GM18858 (cell line): ENCODE data around the gene ST6GAL2.

ENCODE experiments used
- ATAC-seq: cut with Tn5 transposase; IDR thresholded peaks from one replicate; pipeline ENCODE4 v1.9.1; 2021; ENCODE audit not compliant: unreplicated experiment

The ST6GAL2 gene, protein sequence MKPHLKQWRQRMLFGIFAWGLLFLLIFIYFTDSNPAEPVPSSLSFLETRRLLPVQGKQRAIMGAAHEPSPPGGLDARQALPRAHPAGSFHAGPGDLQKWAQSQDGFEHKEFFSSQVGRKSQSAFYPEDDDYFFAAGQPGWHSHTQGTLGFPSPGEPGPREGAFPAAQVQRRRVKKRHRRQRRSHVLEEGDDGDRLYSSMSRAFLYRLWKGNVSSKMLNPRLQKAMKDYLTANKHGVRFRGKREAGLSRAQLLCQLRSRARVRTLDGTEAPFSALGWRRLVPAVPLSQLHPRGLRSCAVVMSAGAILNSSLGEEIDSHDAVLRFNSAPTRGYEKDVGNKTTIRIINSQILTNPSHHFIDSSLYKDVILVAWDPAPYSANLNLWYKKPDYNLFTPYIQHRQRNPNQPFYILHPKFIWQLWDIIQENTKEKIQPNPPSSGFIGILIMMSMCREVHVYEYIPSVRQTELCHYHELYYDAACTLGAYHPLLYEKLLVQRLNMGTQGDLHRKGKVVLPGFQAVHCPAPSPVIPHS

DNA sequence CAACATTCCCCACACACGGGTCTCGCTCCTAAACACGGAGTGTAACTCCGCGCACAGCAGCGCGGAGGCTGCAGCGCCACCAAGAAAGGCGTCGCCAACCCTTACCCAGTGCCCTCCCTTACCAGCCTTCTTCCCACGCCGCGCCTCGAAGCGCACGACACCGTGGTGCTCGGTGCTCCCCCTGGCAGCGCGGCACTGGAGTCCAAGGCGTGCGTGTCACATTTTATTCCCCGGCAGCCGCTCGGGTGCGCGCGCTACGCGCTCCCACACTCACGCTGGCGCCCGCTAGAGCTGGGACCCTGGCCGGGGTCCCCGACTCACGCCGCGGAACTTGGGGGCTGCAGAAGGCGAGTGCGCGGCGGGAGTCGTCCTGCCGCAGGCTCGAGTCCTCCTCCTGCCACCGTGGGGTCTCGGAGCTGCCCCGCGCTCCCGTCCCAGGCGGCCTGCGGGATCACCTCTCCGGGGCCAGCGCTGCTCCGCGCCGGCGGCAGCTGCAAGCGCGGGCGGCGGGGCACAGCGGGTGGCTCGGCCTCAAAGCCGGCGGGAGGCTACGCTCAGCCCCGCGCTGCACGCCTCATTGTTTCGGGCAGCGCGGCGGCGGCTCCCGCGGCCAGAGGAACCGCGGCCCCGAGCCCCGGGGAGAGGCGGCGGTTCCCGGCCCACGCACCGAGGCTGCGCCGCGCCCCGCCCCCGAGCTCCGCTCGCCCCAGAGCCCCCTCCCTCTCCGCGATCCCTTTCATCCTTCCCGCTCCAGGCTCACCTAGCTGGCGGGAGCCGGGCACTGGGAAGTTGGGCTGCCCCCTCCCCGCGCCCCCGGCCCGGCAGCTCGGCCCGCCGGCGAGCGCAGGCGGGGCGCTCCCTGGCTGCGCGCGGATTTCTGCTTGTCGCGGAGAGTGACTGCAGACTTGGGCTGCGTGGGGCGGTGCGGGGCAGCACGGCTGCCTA, at the start of gene ST6GAL2:
TSS of gene ST6GAL2 (minus strand) at position 197 of the 945 bp plus-strand sequence. CDS start 42,190 bp downstream, outside the sequence.
- ATAC-seq, result no peak

DNA sequence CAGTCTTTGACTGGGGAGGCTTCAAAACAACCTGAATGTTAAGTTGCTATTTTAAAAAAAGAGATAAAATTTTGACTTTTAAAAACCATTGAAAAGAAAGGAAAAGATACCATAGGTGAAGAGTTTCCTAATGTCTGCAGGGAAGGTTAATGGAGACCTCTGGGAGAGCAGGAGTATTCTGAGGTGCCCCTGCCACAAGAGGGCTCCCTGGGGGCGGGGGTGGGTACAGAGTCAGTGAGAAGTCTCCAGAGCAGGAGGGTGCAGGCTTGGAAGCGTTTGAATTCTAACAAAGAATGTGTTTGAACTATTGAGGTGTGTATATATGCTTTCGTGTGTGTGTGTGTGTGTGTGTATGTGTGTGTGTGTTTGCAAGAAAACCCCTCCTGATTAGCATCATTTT, 46.7 kb upstream of the ST6GAL2 start:
- ATAC-seq, result no peak

DNA sequence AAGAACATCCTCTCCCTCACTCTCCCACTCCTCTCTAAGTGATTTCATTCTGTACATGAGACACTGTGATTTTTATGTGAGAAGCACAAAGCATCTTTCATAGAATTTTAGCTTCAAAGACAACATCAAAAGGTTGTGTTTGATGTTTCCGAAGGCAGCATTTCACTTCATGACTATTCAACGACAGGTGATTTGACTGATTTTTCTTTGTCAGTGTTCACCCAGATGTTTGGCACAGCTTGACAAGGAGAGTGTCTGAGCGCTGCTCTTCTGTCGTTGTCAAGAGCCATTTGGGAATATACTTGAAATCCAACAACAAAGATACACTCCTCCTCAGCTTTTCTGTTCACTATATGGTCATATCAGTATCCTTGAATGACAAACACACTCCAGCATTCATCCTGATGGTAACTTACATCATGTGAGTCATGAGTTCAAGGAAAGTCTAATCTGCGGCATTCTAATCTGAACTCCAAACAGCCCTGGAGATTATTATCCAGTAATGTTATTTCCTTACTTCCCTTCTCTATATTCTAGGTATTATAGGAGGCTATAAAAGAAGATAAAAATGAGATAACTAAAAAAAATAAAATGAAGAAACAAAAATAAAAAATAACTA, 45.9 kb upstream of the ST6GAL2 start:
- no peak for ATAC-seq

DNA sequence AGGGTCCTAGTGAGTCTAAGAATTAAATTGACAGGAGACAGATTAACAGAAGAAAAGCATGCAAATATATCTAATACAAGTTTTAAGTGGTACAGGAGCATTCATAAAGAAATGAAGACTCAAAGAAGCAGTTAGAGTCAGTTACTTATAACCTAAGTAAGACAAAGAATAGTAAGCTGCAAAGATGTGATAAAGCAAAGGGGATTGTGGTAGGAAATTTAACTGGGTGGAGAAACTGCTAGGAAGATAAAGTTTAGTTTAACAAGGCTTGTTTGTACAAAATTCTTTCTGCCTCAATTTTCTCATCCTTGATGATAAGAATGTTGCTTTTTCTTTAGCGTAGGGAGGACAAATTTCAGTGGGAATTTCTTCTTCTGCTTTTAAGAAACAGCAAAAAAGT, 35.5 kb upstream of the ST6GAL2 start:
- no peak for ATAC-seq

DNA sequence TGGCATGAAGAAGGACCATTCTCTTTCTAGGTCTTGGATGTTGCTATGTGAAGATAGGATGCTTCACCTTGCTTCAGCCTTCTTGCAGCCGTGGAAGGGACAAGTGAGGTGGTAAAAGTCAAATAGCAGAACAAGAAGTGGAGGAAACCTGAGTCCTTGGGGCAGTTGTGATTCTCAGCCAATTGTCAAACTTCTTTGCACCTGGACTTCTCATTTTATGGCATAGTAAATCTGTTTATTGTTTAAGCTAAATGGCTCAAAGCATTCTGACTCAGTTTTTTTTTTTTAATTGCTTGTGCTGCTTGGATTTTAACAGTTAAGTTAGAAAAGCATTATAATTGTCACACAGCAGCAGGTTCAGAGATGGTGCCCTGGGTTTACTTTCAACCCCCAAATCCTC, 33.0 kb upstream of the ST6GAL2 start:
- ATAC-seq, result no peak

DNA sequence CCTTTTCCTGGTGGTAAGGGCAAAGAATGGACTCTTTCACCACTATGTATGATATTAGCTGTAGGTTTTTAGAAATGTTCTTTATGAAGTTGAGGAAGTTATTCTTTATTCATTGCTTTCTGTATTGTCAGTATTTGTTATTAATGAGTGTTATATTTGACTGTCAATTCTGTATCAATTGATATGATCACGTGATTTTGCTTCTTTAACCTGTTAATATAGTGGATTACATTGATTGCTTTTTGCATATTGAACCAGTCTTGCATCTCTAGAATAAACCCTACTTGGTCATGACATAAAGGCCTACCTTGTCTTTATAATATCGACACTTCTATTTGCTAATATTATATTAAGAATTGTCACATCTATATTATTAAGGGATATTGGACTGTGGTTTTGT, 18.3 kb upstream of the ST6GAL2 start:
- no peak for ATAC-seq

DNA sequence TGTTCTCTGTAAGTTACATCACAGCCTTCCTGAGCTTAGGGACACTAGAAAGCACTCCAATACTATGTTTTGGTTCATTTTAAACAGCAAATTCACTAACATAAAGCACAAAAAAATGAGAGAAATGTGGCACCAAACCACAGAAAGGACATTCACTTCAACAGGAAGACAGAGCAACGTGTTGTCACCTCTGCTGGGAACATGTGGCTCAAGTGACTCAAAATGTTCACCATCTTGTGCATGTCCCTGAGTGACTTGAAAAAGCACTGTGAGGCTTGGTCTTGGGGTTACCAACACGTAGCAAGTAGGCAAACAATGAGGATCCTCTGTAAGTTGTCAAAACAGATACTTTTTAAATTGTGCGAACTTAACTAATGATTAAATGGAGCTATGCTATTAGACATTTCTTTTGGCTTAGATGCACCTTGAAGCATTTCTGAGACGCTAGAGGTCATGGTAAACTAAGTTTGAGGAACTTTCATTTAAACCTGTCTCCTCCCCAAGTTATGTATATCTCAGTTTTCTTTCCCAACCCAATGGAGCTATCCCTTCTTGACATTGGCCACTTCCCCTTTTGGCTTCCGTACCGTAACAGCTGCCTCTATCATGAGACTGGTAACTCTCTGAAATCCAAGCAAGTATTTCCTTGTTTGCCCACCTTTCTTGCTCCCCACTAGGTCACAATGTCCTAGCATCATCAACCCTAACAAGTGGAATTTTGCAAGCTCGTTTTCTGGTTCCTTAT, 14.0 kb upstream of the ST6GAL2 start:
- no peak for ATAC-seq

DNA sequence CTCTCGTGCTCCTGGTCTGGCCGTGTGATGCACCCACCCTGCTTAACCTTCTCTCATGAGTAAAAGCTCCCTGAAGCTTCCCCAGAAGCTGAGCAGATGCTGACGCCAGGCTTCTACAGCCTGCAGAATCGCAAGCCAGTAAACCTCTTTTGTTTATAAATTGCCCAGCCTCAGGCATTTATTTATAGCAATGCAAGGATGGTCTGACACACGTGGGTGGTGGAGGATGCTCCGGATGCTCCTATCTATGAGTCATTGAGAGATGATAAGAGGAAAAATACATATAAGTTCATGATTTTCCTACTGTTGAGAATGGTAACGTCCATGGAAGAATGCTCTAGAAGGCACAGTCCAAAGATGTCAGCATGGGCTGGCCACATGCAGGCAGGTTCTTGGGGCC, 8.6 kb upstream of the ST6GAL2 start:
- no peak for ATAC-seq

DNA sequence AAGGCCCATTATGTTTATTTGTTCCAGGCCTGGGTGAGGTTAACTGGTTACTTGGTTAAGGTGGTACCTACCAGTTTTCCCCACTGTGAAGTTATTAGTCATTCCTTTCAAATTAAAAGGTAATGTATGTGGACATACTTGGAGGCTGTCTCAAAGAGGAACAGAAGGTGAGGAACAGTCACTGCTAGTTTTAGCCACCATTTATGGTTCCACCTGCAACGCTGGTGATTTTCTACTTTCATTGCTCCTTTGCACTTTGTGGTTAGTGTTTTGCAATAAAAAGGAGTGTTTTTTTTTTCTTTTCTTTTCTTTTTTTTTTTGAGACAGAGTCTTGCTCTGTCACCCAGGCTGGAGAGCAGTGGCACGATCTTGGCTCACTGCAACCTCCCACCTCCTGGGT, 6.1 kb upstream of the ST6GAL2 start:
- ATAC-seq, result no peak

DNA sequence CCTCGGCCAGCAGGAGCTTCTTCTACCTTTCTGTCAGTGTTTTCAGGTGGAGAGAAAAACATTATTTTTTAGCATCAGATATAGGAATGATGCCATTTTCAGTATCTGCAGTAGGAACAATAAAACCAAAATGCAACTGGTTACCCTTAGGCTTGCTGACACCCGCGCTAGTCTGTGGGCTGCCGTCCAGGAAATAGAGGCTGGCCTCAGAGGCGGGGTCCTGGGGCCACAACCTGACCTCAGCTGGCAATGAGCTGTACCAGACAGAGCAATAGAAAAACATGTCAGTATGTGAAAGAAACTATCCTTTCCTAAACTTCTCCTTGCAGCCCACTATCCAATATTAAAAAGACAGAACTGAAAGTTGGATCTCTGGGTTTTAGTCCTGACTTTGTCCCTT, 4.6 kb upstream of the ST6GAL2 start:
- ATAC-seq, result no peak

DNA sequence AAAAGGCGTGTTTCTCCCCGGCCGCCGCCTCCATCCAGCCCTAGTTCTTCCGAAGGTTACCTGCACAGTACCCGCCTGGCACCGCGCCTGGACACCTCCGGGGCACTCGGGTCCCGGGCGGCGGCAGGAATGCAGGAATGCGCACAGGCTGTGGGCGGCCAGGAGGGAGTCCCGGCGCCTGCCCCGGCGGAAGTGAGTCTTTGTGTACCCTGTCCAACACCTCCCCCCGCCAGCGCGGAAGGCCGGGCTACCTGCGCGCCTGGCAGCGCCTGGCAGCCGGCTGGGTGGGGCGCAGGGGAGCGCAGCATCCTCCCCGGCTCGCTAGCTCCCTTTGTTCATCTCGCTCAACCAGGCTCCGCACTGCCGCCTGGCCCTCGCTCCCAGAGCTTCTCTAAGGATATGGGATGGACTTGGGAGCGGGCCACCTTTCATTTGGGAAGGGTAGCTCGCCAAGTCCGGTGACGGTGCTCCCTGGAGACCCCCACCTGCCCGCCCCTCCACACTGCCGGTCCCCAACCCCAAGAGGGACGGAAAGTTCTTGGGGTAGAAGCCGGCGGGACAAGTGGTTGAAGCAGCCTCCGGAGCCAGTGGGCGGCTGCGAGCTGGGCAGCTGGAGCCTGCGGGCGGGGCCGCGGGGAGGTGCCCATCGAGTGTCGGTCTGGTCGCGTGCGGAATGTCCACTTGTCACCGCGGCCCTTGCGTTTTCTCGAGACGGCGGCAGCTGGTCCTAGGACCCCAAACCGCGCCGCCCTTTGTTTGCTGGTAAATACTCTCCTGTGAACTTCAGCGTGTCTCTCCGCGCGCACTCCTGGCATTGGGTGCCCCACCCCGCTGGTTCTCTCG, 1.2 kb upstream of the ST6GAL2 start:
- ATAC-seq, result no peak

DNA sequence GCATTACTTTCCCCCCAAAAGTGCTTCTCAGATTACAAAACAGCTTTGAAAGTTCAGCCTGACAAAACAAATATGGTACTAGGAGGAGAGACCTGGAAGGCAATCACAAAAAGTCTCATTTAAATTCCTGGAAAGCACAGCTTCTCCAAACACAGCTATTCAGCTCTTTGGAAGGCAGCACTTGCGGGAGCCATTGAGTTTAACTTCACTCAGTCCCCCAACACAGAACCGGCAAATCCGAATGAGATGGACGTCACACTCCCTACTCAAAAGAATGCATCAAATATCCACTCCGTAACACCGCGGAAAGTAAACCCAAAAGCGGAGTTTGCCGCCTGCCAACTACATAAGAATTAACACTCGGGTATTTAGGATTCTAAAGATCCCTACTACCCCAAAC, 638 bp downstream of the ST6GAL2 start:
- ATAC-seq, result no peak

DNA sequence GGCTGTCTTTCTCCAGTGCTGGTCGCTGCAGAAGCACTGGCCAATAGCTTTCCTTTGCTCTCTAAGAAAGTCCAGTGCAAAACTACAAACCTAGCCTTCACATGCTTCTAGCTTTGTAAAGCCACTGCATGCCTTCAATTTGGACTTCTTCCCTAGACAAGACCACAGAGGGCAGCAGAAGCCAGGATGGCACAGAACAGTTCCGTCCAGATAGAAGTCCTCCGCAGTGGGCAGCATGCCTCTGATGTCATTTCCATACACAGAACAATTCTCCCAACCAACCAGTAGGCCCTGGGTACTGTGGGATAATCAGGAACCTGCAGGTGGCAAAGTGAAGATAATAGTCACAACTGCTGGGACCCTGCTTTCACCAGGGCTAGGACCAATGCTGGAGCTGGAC, 3.3 kb downstream of the ST6GAL2 start:
- no peak for ATAC-seq

DNA sequence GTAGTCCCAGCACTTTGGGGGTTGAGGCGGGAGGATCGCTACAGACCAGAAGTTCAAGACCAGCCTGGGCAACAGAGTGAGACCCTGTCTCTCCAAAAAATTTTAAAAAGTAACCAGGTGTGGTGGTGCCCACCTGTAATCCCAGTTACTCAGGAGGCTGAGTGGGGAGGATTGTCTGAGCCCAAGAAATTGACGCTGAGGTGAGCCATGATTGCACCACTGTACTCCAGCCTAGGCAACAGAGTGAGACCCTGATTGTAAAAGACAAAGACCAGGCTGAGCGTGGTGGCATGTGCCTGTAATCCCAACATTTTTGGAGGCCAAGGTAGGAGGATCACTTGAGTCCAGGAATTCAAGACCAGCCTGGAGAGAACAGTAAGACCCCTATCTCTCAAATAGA, 7.8 kb downstream of the ST6GAL2 start:
- ATAC-seq, result no peak

DNA sequence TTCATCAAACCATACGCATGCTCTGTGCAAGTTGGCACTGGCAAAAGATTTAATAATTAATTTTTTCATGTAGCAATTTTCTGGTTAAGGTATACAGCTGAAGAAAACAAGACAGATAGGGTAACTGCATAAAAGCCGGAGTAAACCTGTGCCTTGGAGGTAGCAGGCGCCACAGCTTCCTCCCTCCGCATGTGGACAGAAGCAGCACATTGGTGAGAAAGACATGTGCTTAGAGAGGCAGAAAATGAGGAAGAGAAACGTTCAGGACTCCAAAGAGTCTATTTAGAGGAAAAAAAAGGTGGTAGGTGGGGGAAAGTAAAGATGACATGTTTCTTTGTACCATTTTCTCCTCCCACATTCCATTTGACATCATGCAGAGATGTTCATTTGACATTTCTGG, 9.3 kb downstream of the ST6GAL2 start:
- ATAC-seq, result no peak

DNA sequence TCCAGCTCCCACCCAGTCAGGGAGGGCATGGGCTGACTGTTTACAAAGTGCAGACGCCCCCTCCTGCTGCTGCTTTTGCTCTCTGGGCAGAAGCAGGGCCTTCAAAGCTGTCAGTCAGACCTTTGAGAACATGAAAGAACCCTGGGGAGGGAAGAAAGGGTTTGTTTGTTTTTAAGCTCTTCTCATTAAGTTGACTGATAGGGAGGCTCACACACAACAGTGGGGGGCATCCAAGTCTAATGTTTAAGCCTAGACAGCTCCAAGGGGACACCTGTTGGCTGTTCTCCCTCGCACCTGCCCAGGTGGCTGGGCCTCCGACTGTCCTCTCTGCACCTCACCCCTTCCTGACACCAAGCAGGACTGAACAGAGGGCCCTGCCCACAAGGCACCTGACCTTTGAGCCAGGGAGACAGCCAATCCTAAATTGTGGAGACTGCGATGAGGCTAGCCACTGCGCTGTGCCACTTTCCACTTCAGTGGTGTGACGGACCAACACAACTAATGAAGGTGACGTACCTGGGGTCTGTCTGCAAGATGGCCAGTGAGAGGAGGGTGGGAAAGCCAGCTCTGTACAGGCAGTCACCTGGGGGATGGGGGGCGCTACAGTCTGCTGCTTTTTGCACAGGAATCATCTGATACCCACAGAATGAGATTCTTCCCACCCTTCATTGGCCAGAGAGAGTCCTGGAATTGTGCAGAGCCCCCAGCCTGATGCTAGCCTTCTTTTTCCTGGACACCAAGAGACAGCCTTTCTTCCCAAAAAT, 16.3 kb downstream of the ST6GAL2 start:
- ATAC-seq, result no peak

DNA sequence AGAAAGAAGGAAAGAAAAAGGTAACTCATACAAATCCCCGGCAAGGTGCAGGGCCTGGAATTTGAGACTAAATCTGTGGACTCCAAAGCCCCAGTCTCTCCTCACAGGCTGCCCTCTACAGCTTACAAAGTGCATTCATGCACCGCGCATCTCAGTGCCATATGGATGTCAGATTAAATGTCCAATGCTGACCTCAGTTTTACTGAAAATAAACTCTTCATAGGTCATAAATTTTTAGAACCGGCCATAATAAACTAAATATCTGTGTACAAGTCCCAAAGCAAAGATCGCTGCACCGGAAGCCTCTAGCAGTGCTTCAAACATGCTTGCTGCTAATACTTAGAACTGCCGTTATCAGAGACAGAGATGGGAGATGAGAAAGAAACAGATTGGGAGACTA, 17.7 kb downstream of the ST6GAL2 start:
- no peak for ATAC-seq

DNA sequence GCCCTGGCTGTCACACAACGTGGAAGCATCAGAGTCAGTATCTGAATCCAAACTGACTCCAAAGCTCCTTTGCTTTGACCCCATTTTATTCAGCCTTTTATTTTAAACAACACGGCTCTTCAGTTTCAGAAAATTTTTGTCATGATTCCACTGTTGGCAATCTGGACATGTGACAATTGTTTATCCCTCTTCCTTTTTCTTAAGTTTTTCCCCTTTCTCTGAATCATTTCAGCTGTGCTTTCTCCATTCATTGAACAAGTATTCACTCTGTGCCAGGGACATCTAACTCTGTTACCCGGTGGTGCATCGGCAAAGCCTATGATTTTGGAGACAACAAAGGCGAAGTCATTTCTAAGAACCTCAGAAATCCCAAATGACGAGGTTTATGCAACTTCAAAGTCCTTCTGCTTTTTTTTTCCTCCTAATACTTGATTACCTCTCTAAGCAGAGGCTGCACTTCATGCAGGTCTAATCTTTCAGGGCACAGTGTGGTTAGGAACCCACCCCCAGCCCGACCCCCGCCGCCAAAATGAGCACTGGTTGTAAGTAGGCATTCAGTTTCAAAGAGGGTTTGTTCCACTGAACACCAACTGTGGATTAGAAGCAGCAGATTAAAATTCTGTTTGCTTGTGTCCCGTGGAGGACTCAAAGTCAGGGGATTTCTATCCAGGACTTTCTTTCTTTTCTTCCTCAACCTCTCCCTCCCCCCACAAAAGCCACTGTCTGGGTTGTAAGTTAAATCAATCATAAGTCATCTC, 18.6 kb downstream of the ST6GAL2 start:
- no peak for ATAC-seq
